ENCODE data around the gene CYP2J2.
"Not testable (repeated sequence)": the region's sequence is repeated elsewhere in the genome, so short reads cannot be mapped to it uniquely, and the experiment has no call there.

CYP2J2 gene

DNA sequence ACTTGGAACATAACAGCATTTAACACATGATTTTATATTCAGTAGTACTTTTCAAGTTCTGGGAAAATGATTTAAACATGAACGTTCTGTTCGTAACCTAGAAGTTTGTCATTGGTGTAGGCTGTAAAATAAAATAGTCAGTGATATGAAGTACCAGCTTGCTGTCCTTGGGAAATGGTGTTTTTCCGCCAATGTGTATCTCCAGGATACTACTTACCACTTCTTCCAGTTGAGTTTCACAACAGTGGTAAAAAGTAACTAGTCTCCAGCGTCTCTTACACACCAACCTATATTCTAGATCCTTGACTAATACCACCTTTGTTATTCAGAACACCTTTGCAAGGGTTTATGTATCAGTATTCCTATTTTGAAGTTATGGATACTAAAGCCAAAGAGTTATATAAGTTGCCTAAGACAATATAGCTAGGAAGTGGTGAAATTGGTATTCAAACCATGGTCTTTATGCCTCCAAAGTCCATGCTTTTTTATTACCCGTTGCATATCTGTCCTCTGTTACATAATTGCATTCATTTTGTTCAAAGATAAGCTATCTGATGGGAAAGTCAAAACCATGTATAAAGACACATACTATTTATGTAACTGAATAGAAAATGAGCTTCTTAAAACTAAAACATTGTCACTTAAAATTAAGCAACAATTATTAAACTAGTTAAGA lies 68.8 kb downstream of the CYP2J2 start:
- DNase-seq: no peak

- no peak for DNase-seq
Measured at GRCh38 chr1:59856725-59857338, 69.7 kb downstream of the CYP2J2 start.

- DNase-seq: not testable (repeated sequence)
Measured at GRCh38 chr1:59855297-59855696, 71.3 kb downstream of the CYP2J2 start.

- no peak for DNase-seq
Measured at GRCh38 chr1:59852117-59852516, 74.5 kb downstream of the CYP2J2 start.

DNA sequence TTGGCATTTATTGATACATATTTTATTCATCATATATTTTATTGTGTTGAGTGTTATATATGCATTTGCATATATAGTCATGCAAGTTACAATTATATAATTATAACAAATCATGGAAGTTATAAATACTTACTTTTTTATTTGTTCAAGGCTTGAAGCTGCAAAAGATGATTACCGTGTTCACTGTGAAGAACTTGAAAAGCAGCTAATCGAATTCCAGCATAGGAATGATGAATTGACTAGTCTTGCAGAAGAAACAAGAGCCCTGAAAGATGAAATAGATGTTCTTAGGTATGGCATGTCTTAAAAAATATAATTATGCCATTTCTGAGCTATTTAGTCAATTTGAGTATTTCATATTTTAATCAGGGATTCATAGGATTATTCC lies 79.7 kb downstream of the CYP2J2 start:
- DNase-seq: no peak

GRCh38 chr1:59846209-59846894 lies 80.2 kb downstream of the CYP2J2 start:
- DNase-seq: no peak

DNA sequence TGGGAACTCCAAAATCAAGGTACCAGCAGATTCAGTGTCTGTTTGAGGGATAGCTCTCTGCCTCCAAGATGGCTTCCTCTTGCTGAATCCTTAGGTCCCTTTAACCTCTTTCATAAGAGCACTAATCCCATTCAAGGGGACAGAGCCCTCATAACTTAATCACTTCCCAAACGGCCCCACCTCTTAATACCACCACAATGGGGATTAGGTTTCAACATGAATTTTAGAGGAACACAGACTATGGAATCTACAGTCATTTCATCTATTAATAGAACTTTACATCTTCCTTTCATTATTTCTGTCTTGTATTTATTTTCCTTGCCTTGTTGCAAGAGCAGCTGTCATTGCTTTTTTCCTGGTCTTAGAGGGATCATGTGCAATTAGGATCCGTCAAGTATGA lies 81.5 kb downstream of the CYP2J2 start:
- DNase-seq: no peak
